RPMI8226 (cell line): Measurements from ENCODE around the gene RBM8A.
A peak's percentile ranks its signal among the peaks of the same experiment; 100 is the strongest.
"Not testable (repeated sequence)": the region's sequence is repeated elsewhere in the genome, so short reads cannot be mapped to it uniquely, and the experiment has no call there.

Experiments used
- DNase-seq: peaks from one replicate; pipeline ENCODE4 v3.0.0-alpha.2; 2015

RBM8A gene

GRCh38 chr1:145956361-145956760 is 29.1 kb upstream of the RBM8A start:
- no peak for DNase-seq

DNA sequence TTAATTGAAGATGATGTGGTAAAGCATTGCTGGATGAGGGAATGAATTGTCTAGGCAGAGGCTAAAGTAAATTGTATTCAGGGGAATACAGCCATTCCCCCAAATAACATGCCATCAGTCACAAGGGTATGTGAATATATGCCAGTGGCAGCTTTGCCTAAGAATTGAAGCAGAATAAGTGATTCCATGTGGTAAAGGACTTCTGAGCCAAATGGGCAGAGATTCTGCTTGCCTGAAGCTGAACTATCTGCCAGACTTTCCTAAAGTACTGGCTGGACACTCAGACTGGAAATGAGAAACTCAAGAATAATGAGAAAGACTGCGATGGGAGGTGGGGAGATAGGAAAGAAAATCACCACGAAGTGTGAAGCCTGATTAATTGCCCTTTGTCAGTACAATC is 28.2 kb upstream of the RBM8A start:
- DNase-seq = no peak

GRCh38 chr1:145953861-145954260 is 26.6 kb upstream of the RBM8A start:
- DNase-seq = no peak

DNA sequence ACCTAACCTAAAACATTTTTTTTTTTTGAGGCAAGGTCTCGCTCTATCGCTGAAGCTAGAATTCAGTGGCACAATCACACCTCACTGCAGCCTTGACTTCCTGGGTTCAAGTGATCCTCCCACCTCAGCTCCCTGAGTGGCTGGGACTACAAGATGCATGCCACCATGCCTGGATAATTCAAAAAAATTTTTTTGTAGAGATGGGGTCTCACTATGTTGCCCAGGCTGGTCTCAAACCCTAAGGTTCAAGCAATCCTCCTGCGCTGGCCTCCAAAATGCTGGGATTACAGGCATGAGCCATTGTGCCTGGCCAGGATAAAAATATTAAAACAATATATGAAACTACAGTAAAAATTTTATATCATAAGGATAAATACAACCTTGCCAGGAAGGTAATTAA is 25.6 kb upstream of the RBM8A start:
- no peak for DNase-seq

DNA sequence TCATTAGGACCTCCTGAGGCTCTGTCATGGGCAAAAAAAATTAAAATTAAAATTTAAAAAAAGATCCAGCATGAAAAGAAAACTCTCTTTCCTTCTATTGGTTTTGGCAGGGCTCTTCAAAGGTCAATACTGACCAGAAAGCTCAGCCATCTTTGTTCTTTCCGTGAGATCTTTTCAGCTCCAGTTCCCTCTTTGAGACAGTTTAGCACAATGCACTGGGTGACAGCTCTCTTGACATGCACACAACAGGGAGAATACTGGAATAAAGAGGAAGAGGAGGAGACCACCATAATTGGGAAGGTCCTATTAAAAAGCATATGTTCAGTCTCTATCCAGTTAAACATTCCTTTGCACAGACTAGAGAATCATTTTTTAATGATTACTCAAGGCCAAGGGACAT is 24.2 kb upstream of the RBM8A start:
- no peak for DNase-seq

DNA sequence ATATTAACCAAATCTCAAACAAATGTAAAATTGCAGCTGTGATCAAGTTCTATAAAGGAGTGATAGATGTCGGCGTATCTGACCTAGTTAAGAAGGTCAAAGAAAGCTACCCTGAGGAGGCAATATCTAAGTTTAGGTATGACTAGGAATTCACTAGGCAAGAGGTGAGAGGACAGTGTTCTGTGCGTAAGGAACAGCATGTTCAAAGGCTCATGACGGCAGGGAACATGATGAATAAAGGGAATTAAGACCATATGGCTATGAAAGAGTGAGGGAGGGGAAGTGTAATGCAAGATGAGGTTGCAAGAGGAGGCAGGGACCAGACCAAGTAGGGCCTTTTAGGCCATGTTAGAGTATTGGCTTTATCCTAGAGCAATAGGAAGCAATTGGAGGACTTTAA is 21.9 kb upstream of the RBM8A start:
- no peak for DNase-seq

DNA sequence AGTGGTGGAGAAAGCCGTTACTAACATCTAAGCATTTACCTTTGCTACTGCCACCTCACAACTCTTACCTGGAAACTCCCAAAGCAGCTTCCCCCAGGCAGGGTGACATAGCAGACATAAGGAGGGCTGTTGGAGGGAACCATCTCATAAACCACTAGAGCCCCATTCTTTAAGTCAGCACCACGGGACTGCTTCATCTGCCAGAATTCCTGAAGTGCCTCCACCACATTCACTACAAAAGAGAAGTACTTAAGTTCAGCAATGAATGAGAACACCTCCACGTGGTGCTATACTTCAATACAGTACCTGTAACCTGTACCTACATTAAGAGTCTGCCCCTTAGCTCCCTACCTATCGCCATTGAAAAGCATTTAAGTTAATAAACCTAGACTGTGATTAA is 20.3 kb upstream of the RBM8A start:
- no peak for DNase-seq

DNA sequence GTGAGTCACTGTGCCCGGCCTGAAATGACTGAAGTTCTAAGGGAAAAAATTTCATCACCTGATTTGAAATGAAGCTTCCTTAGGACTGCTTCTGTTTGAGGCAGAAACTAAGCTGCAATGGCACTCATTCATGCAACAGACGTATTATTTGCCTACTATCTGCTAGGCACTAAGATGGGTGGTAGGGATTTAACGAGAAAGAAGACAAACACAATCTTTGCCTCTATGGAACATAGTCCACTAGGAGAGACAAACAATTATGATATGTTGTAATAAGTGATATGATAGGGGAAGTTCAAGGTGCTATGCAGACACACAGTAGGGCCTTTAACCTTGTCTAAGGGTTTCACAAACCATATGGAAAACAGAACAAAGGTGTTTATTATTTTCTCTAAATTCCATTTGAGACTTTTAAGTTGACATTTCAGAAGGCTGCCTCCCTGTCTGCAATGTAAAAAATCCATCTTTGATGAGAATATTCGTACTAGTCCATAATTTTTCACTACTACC is 19.2 kb upstream of the RBM8A start:
- DNase-seq = no peak

GRCh38 chr1:145944532-145944931 is 17.2 kb upstream of the RBM8A start:
- DNase-seq = no peak

DNA sequence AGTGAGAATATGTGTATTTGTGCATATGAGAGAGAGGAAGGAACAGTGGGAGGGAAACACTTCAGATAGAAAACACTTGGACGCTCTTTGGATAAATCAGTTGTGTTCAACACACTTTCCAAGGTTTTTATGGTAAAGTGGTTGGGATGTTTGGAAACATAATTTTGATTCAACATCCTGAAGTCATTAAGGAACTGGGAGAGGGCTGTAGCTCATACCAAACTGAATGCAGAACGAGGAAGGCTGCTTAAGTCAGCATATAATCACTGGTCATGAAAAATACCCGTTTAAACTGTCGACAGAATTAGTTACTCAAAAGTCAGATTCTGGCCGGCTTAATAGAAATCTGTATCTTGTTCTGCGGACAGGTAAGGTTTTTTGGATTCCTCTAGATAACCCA is 15.6 kb upstream of the RBM8A start:
- DNase-seq = no peak

- no peak for DNase-seq
Measured at GRCh38 chr1:145942405-145942804, 15.1 kb upstream of the RBM8A start.

DNA sequence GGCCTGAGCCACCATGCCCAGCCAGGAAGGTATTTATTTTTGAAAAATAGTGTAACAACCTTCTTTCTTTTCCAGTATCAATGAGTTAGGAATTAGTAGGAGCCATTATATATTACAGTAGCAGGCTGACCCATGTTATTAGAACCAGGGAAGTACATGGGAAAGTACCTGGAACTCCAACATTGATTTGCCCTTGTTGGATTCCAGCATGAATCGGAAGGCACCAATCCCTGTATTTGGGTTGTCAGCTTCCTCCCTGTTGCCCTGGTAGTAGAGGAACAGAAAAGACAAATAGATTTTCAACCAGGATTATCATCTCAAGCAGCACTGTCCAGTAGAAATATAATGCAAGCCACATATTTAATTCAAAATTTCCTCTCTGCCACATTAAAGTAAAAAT is 10.2 kb upstream of the RBM8A start:
- DNase-seq = no peak

DNA sequence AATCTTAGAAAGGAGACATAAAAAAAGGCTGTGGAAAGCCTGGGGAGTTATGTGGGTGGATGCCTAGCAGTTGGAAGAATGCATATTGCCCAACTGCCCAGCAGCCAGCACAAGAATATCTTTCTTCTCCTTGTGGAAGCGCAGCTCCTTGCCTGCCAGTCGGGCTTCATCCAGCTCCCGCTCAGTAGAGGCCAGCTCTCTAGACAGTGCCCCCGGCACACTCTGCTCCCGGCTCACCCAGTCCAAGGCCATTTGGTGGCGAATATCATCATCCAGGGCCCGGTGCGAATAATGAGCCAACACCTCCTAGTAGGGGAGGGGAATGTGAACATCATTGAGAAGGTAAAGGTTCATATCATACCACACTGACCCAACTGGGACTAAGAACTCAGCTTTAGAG is 9.0 kb upstream of the RBM8A start:
- no peak for DNase-seq

GRCh38 chr1:145935708-145936107 is 8.4 kb upstream of the RBM8A start:
- no peak for DNase-seq

DNA sequence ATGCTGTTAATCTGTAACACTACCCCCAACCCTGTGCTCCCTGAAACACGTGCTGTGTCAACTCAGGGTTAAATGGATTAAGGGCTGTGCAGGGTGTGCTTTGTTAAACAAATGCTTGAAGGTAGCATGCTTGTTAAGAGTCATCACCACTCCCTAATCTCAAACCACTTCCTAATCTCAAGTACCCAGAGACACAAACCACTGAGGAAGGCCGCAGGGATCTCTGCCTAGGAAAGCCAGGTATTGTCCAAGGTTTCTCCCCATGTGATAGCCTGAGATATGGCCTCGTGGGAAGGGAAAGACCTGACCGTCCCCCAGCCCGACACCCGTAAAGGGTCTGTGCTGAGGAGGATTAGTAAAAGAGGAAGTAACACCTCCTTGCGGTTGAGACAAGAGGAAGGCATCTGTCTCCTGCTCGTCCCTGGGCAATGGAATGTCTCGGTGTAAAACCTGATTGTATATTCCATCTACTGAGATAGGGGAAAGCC is 5.3 kb upstream of the RBM8A start:
- DNase-seq = peak; percentile 73

DNA sequence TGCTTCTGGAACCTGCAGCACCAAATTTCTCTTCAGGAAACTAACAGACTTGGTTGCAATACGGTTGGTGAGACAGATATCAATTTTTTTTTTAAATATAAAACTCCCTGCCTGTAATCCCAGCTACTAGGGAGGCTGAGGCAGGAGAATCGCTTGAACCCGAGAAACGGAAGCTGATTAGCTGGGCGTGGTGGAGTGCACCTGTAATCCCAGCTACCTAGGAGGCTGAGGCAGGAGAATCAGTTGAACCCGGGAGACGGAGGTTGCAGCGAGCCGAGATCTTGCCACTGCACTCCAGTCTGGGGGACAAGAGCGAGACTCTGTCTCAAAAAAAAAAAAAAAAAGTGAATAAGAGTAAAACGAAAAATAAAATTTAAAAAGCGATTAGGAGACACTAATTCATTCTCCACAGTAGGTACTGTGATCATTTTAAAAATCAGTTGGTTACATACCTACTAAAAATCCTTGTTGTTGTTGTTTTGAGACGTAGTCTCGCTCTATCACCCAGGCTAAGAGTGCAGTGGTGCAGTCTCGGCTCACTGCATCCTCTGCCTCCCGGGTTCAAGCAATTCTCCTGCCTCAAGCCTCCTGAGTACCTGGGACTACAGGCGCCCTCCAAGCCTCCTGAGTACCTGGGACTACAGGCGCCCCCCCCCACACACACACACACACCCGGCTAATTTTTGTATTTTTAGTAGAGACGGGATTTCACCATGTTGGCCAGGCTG is 796 bp upstream of the RBM8A start:
- DNase-seq = no peak

GRCh38 chr1:145926686-145927062 is 610 bp downstream of the RBM8A start:
- no peak for DNase-seq

DNA sequence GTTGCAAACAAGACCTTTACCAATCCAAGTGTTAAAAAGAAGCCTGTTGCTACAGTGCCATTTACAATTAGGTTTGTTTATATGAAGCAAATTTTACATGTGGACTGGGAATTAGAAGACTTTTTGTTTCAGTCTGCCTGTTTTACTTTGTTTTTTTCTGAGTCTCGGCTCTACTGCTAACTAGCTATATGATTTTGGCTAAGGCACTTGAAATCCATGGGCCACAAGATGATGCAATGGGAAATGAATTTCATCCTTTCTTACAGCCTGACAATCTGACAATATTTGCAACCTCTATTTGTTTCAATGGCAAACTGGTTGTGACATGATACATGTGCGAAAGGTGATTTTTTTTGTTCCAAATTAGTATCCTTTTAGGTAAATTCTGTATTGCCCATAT is 5.0 kb downstream of the RBM8A start:
- no peak for DNase-seq

DNA sequence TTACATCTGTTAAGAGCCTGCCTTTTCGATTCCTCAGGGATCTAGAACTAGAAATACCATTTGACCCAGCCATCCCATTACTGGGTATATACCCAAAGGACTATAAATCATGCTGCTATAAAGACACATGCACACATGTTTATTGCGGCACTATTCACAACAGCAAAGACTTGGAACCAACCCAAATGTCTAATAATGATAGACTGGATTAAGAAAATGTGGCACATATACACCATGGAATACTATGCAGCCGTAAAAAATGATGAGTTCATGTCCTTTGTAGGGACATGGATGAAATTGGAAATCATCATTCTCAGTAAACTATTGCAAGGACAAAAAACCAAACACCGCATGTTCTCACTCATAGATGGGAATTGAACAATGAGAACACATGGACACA is 7.0 kb downstream of the RBM8A start:
- DNase-seq = not testable (repeated sequence)

DNA sequence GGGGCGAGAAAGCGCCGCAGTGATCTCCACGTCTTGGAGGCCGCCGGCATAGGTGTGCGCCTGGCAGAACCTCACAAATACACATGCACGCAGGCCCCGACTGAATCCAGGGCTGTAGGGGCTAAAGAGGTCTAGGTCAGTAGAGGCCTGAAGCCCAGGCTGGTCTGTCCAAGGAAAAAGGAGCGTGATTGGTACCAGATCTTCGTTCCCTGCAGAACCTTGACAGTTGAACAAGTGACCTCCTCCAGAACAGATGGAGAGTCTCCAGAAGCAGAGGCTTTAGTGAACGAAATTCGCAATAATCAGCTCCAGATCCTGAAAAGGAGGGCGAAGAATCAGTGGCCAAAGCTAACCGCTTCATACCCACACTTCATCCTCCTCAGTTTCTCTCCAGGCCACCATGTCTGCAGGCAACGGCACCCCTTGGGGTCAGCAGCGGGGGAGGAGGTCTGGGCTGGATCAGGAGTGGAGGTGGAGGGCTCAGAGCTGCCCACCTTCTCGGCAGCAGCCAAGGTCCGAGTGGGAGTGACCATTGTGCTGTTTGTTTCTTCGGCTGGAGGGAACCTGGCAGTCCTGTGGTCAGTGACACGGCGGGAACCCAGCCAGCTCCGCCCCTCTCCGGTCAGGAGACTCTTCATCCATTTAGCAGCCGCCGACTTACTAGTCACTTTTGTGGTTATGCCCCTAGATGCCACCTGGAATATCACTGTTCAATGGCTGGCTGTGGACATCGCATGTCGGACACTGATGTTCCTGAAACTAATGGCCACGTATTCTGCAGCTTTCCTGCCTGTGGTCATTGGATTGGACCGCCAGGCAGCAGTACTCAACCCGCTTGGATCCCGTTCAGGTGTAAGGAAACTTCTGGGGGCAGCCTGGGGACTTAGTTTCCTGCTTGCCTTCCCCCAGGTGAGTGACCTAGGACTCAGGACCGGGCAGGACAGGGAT is 8.0 kb downstream of the RBM8A start:
- DNase-seq = peak; percentile 83

DNA sequence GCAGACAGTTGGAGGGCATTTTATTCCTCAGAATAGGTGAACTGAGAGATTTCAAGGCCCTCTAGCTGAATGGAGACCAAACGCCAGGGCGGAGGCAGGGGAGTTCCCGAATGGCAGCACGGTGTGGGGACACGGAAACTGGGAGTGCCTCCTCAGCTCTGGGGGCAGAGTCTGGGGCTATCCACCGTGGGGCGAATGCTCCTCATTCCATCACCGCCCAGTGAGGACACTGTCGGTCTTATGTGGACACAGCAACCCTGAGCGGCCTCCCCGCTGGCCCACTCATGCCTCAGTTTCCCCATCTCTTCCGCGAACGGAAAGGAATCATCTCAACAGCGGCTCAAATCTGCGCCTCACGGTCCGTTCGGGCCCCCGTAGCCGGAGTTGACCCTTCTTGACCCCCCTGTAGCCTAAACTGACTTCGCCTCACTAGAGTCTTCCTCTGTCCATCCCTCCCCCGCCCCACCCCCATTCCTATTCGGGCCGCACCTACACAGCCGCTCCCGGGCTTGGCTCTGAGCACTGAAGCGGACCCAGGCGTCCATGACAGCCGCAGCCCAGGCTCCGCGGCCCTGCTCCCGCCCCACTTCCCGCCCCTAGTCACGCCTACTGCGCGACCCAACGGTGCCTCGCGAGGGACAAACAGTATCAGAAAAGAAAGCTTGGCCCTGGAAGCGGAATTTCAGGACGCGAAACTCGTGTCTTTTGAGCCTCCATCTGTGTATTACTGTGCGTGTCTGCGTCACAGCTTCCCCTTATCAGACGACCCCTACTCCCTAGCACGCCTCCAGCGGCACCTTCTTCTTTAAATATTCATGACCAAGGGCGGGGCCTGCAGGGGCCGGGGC is 8.9 kb downstream of the RBM8A start, which contains the start of gene PEX11B:
Gene PEX11B (minus strand): TSS at position 574 of the 848 bp plus-strand sequence. CDS start 29 bp downstream, at position 545.
- peak; percentile 94 for DNase-seq

- no peak for DNase-seq
Measured at GRCh38 chr1:145917595-145917994, 9.7 kb downstream of the RBM8A start.

GRCh38 chr1:145916745-145917144 is 10.5 kb downstream of the RBM8A start:
- no peak for DNase-seq
